GM21367 (cell line): Measurements from ENCODE around the gene KRT25.

Experiments used
- ATAC-seq: cut with Tn5 transposase; IDR thresholded peaks from one replicate; pipeline ENCODE4 v1.9.1; 2021; ENCODE audit not compliant: unreplicated experiment

KRT25 gene

DNA sequence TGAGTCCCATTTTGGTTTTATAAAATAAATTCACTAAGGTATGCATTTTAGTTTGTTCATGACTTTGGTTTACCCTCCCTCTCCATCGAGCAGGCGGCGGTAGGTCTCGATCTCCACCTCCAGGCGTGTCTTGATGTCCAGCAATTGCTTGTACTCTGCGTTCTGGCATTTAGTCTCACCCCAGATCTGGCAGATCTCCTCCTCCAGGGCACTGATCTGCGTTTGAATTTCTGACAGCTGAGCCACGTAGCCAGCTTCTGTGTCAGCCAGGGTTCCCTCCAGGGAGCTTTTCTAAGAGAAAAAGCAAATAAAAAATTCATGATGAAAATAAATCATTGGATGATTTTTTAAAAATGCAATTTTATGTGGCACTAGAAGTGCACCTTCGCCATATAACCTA, 55.8 kb downstream of the KRT25 start:
- ATAC-seq, result no peak
